ENCODE measurements around the gene STXBP1.

DNA sequence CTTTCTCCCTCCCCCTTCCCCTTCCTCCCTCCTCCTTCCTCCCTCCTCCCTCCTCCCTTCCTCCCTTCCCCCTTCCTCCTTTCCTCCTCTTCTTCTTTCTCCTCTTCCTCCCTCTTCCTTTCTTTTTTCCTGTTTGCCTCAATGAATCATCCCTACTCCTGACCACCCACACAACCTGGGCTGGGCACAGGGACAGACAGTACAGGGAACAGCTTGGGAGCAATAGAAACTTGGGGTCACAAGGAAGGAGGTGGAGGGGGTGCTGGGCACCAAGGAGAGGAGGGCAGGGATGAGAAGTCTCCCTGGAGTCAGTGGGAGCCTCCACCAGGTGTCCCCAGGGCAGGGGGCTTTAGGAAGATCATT lies 108.8 kb downstream of the STXBP1 start:
- no peak for TF ChIP-seq POLR2AphosphoS5 (IDR thresholded peaks at IDR 0.05; ENCODE audit: low read depth, low read length)
- TF ChIP-seq, protein P1, sequence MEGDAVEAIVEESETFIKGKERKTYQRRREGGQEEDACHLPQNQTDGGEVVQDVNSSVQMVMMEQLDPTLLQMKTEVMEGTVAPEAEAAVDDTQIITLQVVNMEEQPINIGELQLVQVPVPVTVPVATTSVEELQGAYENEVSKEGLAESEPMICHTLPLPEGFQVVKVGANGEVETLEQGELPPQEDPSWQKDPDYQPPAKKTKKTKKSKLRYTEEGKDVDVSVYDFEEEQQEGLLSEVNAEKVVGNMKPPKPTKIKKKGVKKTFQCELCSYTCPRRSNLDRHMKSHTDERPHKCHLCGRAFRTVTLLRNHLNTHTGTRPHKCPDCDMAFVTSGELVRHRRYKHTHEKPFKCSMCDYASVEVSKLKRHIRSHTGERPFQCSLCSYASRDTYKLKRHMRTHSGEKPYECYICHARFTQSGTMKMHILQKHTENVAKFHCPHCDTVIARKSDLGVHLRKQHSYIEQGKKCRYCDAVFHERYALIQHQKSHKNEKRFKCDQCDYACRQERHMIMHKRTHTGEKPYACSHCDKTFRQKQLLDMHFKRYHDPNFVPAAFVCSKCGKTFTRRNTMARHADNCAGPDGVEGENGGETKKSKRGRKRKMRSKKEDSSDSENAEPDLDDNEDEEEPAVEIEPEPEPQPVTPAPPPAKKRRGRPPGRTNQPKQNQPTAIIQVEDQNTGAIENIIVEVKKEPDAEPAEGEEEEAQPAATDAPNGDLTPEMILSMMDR (IDR thresholded peaks at IDR 0.05 in 2 of 3, conservative IDR thresholded peaks at IDR 0.05 in 1 of 3; ENCODE audit: borderline replicate concordance in 1 of 3, insufficient read depth in 1 of 3, low read depth in 2 of 3, low read length in 2 of 3): no peak
- TF ChIP-seq, protein P2, sequence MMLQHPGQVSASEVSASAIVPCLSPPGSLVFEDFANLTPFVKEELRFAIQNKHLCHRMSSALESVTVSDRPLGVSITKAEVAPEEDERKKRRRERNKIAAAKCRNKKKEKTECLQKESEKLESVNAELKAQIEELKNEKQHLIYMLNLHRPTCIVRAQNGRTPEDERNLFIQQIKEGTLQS (IDR thresholded peaks at IDR 0.05): no peak
- TF ChIP-seq ZNF274 (IDR thresholded peaks at IDR 0.05; ENCODE audit: low read depth, low read length): no peak
- no peak for TF ChIP-seq POLR2A (IDR thresholded peaks at IDR 0.05; ENCODE audit: borderline replicate concordance, extremely low read depth, insufficient read depth, insufficient read length)
- no peak for TF ChIP-seq EGR1 (IDR thresholded peaks at IDR 0.05; ENCODE audit: low read depth)
- no peak for TF ChIP-seq YY1 (IDR thresholded peaks at IDR 0.05; ENCODE audit: extremely low read depth, insufficient replicate concordance, low read depth, low read length)
- TF ChIP-seq, protein P3, sequence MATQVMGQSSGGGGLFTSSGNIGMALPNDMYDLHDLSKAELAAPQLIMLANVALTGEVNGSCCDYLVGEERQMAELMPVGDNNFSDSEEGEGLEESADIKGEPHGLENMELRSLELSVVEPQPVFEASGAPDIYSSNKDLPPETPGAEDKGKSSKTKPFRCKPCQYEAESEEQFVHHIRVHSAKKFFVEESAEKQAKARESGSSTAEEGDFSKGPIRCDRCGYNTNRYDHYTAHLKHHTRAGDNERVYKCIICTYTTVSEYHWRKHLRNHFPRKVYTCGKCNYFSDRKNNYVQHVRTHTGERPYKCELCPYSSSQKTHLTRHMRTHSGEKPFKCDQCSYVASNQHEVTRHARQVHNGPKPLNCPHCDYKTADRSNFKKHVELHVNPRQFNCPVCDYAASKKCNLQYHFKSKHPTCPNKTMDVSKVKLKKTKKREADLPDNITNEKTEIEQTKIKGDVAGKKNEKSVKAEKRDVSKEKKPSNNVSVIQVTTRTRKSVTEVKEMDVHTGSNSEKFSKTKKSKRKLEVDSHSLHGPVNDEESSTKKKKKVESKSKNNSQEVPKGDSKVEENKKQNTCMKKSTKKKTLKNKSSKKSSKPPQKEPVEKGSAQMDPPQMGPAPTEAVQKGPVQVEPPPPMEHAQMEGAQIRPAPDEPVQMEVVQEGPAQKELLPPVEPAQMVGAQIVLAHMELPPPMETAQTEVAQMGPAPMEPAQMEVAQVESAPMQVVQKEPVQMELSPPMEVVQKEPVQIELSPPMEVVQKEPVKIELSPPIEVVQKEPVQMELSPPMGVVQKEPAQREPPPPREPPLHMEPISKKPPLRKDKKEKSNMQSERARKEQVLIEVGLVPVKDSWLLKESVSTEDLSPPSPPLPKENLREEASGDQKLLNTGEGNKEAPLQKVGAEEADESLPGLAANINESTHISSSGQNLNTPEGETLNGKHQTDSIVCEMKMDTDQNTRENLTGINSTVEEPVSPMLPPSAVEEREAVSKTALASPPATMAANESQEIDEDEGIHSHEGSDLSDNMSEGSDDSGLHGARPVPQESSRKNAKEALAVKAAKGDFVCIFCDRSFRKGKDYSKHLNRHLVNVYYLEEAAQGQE (IDR thresholded peaks at IDR 0.05; ENCODE audit: low read depth): no peak
- no peak for TF ChIP-seq EZH2phosphoT487 (IDR thresholded peaks at IDR 0.05; ENCODE audit: borderline replicate concordance)
- no peak for TF ChIP-seq CEBPB (IDR thresholded peaks at IDR 0.05; ENCODE audit: low read depth)
